GM21717 (cell line): Measurements from ENCODE around the gene FILIP1L.

Experiments
- ATAC-seq: cut with Tn5 transposase; IDR thresholded peaks from one replicate; pipeline ENCODE4 v1.9.1; 2021; ENCODE audit warnings: mild to moderate bottlenecking, moderate library complexity; ENCODE audit not compliant: unreplicated experiment

Gene FILIP1L

GRCh38 chr3:99929745-99930139 lies 184.6 kb downstream of the FILIP1L start:
- ATAC-seq = no peak

GRCh38 chr3:99928771-99929744 lies 185.2 kb downstream of the FILIP1L start:
- ATAC-seq = no peak

GRCh38 chr3:99927671-99928457 lies 186.4 kb downstream of the FILIP1L start:
- ATAC-seq = no peak

- no peak for ATAC-seq
Observed at GRCh38 chr3:99925584-99926230, 188.6 kb downstream of the FILIP1L start.

GRCh38 chr3:99923873-99924272 lies 190.4 kb downstream of the FILIP1L start:
- ATAC-seq = no peak

GRCh38 chr3:99921986-99922385 lies 192.3 kb downstream of the FILIP1L start:
- no peak for ATAC-seq

GRCh38 chr3:99921377-99921695 lies 193.0 kb downstream of the FILIP1L start:
- no peak for ATAC-seq

- no peak for ATAC-seq
Observed at GRCh38 chr3:99920481-99921376, 193.6 kb downstream of the FILIP1L start.

- no peak for ATAC-seq
Observed at GRCh38 chr3:99919694-99920093, 194.6 kb downstream of the FILIP1L start.

- ATAC-seq = no peak
Observed at GRCh38 chr3:99918715-99919114, 195.6 kb downstream of the FILIP1L start.

GRCh38 chr3:99915906-99916432 lies 198.3 kb downstream of the FILIP1L start:
- no peak for ATAC-seq

GRCh38 chr3:99911433-99911832 lies 202.9 kb downstream of the FILIP1L start:
- no peak for ATAC-seq

- ATAC-seq = no peak
Observed at GRCh38 chr3:99910752-99911290, 203.5 kb downstream of the FILIP1L start.

- no peak for ATAC-seq
Observed at GRCh38 chr3:99909714-99910495, 204.4 kb downstream of the FILIP1L start.

GRCh38 chr3:99907959-99908544 lies 206.2 kb downstream of the FILIP1L start:
- no peak for ATAC-seq

- no peak for ATAC-seq
Observed at GRCh38 chr3:99903869-99904268, 210.4 kb downstream of the FILIP1L start.

- ATAC-seq = no peak
Observed at GRCh38 chr3:99902091-99902490, 212.2 kb downstream of the FILIP1L start.

GRCh38 chr3:99901200-99901926 lies 212.9 kb downstream of the FILIP1L start:
- no peak for ATAC-seq
